Right hindlimb (tissue), 1 donor: Measurements from ENCODE around the gene ALDH7A1.
"Not testable (repeated sequence)": the region's sequence is repeated elsewhere in the genome, so short reads cannot be mapped to it uniquely, and the experiment has no call there.

Experiments used
- DNase-seq: peaks from one replicate; pipeline ENCODE4 v3.0.0-alpha.2; 2018

The ALDH7A1 gene

GRCh38 chr5:126527892-126528291 lies 67.1 kb downstream of the ALDH7A1 start:
- DNase-seq, result no peak

DNA sequence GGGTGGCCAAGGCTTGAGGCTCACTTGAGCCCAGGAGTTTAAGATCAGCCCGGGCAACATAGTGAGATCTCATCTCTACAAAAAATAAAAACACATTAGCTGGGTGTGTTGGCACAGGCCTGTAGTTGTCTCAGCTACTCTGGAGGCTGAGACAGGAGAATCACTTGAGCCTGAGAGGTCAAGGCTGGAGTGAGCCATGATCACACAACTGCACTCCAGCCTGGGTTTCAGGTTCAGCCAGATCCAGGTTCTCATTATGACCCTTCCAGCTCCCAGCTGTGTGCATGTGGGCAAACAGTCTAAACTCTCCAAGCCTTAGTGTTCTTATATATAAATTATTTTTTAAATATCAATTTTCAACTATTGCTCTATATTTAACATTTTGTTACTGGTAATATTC lies 67.9 kb downstream of the ALDH7A1 start:
- no peak for DNase-seq

GRCh38 chr5:126526493-126526892 lies 68.5 kb downstream of the ALDH7A1 start:
- no peak for DNase-seq

DNA sequence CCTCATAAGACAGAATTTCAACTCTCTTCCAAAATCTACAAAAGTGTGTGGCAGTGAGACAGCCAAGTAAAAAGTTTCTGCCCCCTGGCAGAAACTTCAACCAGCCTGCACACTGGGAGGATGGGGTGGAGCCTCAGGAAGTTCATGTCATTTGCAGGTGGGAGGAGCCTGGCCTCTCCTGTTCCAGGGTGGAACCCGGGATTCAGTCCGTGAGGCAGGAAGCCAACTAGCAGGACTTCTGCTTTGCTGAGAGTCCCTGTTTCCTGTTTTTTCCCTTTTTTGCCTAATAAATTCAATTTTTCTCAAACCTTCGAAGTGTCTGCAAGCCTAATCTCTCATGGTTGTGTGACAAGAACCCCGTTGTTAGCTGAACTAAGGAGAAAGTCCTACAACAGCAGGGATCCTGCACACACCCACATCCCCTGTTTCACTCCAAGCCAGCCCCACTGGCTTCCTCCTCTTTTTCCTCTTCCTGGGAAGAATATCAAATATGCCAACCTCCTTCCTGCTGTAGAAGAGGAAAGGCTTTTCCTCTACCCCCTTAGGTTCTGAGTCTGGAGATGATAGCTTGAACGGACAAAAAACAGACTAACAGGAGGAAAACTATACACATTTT lies 69.3 kb downstream of the ALDH7A1 start:
- DNase-seq, result peak; percentile 40

- DNase-seq, result no peak
Observed at GRCh38 chr5:126523818-126524510, 71.1 kb downstream of the ALDH7A1 start.

DNA sequence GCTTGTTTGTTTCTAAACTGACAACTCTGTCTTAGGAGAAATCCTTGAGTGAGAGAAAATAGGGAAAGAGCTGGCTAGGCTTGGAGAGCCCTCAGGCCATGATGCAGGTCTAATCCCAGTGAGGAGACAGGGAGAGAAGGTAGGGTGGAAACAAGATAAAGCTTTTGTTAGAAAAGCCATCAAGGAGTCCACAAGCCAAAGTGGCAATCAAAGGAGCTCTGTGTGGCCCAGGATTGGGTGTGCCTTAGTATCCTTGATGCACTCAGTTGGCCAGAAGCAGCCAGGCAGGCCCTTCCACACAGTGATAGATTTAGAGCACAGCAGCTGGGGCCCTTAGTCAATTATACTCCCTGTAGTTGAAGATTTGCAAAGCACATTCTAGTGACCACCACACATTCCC lies 73.9 kb downstream of the ALDH7A1 start:
- DNase-seq, result no peak

- DNase-seq, result no peak
Observed at GRCh38 chr5:126520593-126520953, 74.4 kb downstream of the ALDH7A1 start.

DNA sequence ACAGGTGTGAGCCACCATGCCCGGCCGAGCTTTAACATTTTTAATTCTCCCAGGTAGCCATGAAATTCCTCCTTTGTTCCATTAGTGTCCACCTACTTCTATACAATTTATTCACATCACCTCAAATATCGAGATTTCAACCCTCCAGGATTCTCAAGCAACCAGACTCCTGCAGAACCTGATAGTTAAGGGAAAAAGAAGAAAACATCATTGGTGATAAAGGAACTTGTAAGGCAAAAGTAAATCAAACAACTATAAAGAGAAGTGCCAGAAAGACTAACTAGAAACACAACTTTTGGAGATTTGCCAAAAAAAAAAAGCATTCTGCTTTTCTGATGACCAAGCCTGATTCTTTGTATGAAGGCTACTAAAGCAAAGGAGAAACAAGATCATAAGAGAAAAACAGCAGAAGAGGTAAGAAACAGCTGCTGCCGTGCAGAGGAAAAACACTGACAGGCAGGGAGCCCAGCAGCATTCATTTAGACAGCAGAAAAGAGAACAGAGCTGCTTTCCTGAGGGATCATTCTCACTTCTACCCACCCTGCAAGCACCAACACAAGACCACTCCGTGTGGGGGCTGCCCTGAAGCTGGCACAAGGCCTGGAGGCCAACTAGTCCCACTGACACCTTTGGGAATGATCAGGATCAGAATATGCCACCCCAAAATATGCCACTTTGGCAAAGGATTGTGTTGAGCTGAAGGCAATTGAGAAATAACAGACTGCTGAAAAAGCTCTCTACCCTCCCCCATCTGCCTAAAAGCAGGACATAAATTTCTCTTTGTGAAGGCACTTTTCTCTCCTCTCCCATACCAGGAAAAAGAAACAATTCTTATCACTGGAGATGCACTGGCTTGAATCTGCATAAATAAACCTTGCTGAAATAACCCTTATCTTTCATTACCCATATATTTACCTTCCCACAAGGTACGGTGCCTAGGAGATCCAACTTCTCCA lies 75.1 kb downstream of the ALDH7A1 start:
- DNase-seq, result no peak

DNA sequence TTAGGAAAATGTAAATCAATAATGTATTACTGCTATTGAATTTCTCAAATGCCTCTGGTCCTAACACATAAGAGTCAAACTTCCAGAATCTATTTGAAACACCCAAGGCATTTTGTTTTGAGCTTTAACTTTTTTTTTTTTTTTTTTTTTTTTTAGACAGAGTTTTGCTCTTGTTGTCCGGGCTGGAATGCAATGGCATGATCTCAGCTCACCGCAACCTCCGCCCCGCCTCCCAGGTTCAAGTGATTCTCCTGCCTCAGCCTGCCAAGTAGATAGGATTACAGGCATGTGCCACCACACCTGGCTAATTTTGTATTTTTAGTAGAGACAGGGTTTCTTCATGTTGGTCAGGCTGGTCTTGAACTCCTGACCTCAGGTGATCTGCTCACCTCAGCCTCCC lies 75.8 kb downstream of the ALDH7A1 start:
- not testable (repeated sequence) for DNase-seq

- no peak for DNase-seq
Observed at GRCh38 chr5:126516852-126517251, 78.2 kb downstream of the ALDH7A1 start.

DNA sequence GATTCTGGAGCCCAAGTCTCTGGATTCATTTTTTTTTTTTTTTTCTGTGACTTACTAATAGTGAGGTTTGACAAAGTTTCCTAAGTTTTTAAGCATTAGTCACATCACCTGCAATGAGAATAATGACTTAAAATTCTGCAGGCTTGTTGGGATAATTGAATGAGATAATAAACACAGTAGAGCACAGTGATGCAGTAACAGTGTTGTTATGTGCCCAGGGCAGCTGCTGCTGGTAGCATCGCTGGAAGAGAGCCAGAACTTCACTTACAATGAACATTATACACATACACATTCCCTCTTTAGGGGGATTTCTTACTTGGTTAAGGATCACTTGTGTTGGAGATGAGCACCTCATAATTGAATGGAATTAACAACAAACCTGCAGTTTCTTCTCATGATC lies 78.9 kb downstream of the ALDH7A1 start:
- no peak for DNase-seq

- no peak for DNase-seq
Observed at GRCh38 chr5:126515337-126515736, 79.7 kb downstream of the ALDH7A1 start.

GRCh38 chr5:126514558-126515141 lies 80.4 kb downstream of the ALDH7A1 start:
- no peak for DNase-seq

- no peak for DNase-seq
Observed at GRCh38 chr5:126514131-126514557, 80.9 kb downstream of the ALDH7A1 start.

DNA sequence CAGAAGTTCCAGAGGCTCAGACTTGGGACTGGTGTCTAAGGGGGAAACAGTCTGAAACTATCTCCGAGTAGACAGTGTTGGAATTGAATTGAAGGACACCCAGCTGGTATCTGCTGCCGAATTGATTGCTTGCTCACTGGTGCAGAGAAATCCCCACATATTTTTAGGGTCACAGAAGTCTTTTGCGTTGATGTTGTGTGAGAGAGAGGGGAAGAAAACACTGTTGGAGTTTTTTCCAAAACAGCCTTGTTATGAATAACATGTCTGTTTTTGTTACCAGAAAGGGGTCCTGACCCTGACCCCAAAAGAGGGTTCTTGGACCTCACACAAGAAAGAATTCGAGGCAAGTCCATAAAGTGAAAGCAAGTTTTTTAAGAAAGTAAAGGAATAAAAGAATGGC lies 81.3 kb downstream of the ALDH7A1 start:
- no peak for DNase-seq

DNA sequence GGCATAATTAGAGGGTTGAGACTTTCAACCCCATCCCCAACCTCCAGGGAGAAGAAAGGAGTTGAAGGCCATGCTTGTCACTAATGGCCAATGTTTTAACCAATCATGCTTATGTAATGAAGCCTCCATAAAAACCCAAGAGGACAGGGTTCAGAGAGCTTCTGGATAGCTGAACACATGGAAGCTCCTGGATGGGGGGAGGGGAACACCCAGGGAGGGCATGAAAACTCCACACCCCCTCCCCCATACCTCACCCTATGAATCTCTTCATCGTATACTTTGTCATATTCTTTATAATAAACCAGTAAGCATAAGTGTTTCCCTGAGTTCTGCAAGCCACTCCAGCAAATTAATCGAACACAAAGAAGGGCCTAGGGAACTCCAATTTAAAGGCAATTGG lies 81.7 kb downstream of the ALDH7A1 start:
- no peak for DNase-seq

DNA sequence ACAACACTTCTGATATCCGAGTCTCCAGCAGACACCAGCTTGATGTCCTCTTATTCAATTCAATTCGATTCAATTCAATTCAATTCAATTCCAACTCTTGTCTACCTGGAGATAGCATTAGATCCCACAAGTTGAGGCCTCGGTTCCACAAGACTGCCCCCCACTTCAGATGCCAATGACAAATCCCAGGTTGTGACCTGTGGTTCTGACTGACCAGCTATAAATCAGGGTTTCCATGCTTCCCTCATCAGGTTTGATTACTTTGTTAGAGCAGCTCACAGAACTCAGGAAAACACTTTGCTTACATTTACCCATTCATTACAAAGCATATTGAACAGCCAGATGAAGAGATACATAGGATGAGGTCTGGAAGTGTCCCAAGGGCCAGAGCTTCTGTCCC lies 82.6 kb downstream of the ALDH7A1 start:
- no peak for DNase-seq

DNA sequence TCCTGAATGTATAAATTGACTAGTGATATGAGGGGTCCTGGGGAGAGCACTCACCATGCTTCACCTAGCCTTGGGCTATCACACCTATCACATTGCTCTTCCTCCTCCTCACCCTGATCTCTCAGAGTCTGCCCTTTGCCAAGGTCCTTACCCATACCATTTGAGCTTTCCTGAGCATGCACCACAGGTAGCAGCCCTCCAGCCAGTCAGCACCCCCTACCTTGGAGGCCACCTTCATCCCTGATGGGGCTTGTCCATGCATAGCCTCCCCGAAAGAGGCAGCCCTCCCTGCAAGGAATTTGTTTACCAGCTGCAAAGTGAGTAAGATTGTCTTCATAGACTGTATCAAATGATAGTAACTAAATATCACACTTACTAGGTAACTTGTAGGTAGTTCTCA lies 83.1 kb downstream of the ALDH7A1 start:
- no peak for DNase-seq

DNA sequence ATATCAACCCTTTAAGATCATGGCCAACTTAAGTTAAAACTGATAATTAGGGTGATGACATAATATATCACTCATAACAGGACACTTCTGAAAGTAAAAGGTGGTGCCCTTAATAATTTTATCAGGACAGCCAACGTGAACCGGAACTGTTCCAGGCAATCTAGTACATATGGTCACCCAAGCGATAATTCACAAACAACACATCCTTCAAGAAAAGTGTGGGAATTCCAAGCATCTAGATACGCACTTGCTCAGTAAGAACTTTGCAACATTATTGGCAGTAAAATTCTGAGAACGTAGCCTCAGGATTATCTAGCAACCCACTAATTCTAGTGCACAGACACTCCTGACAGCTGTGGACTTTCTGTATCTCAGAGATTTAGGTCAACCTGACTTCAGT lies 85.7 kb downstream of the ALDH7A1 start:
- no peak for DNase-seq

GRCh38 chr5:126508962-126509279 lies 86.1 kb downstream of the ALDH7A1 start:
- DNase-seq, result no peak

GRCh38 chr5:126508251-126508961 lies 86.6 kb downstream of the ALDH7A1 start:
- no peak for DNase-seq

- DNase-seq, result no peak
Observed at GRCh38 chr5:126506079-126506478, 88.9 kb downstream of the ALDH7A1 start.

DNA sequence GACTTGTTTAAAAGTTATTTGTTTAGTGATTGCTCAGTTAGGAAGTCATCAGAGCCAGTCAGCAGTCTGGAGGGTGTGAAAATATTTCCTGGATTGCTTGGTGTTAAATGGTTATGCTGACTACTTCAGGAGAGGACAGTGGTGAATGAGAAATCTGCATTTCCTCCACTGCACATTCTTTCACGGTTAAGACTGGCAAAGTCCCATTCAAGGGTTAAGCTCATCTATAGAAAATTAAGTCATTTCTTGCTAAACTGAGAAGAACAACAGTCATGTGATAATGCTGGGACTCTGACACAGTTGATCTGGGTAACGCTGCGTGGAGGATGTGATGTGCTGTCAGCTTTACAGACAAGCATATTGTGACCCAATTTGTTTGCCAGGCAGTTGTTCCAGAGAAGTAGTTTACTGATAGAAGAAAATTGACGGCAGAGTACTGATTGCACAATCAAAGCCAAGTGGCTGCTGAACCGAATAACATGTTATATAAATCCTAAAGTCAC lies 91.4 kb downstream of the ALDH7A1 start:
- DNase-seq, result no peak
